ENCODE data around the gene C17orf50. TPM values are rescaled to one million over a fixed set of nuclear protein-coding genes. Genes with fewer than 3 reads are reported as not detected.

The C17orf50 gene
- polyA plus RNA-seq, 2 of the 4 experiments (the other 2 are of a cell fraction): 0.19 to 0.22 TPM

- FAIRE-seq: no peak
- Histone ChIP-seq H3K9me3 (no peaks in the 10 kb centered on the region), H3K4me3 (no peak overlapping the region), H3K27ac (no peak overlapping the region), H3K4me1 (peaks cover 41% of the 10 kb centered on the region), H3K4me2 (no peak overlapping the region)
- peak in 1 of 2 experiments; percentile 30; a peak in 1 of 6 replicates for ATAC-seq
- DNase-seq (ENCODE audit: low read depth in 1 of 2, low spot score in 1 of 2): no peak
- ChIA-PET CTCF (interaction anchor here (1.7 to 43.9 kb wide), 3 partner anchors 25 to 168 kb away, joined by 7 to 2039 read pairs (median 1116); partner anchors contain the start of genes C17orf50, GAS2L2, MMP28 and TAF15), POLR2A (interaction anchor here (0.5 to 1.8 kb wide), 3 partner anchors 15 to 110 kb away, joined by 3 to 8 read pairs (median 4); partner anchors contain the start of gene TAF15)
- WGBS (ENCODE audit: missing lambda C conversion rate): 85% methylated on average over 3 of the region's 3 CpGs
- TF ChIP-seq CBX8 (IDR thresholded peaks at IDR 0.05): no peak
- TF ChIP-seq NR3C1 (IDR thresholded peaks at IDR 0.05): no peak
- no peak for TF ChIP-seq JUNB (IDR thresholded peaks at IDR 0.05)
- TF ChIP-seq KDM5A (IDR thresholded peaks at IDR 0.05): no peak
- no peak for TF ChIP-seq PBX3 (IDR thresholded peaks at IDR 0.05)
- no peak for TF ChIP-seq CHD4 (IDR thresholded peaks at IDR 0.05; ENCODE audit: borderline replicate concordance)
These were observed 20.3 kb downstream of the C17orf50 start for GRCh38 chr17:35780950-35781349.

DNA sequence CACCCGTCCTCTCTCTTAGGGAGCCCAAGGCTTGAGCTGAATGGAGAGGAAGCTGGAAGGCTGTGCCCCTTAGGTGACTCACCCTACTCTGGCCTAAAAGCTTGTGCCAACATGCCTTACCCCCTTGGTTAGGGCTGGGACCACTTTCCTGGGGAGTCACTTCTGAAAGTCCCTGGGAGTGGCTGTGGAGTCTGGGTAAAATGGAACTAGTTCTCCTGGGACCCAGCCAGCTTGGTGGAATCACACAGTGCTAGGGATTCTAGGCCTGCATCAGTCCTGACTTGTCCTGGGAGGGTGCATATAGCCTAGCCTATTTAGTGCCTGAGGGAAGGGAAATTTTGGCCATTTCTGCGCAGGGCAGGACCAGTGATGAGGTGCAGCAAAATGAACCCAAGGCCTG is 24.2 kb downstream of the C17orf50 start:
- TF ChIP-seq MAZ (IDR thresholded peaks at IDR 0.05; ENCODE audit: borderline replicate concordance, low read depth, low read length) (no peak), MAX (IDR thresholded peaks at IDR 0.05) (no peak)
- ATAC-seq: no peak
- POLR2A ChIA-PET: interaction anchor here (1.8 to 1.9 kb wide), 2 partner anchors 21 to 24 kb away, joined by 5 to 12 read pairs; partner anchors contain the start of gene TAF15
- peak overlapping the region; percentile 71 to 78; a peak in 5 of 6 replicates for H3K27ac ChIP-seq
- no peak for DNase-seq (ENCODE audit: low read depth in 1 of 2, low spot score in 1 of 2)
- H3K9me3 ChIP-seq: no peaks in the 10 kb centered on the region
- peaks cover 64% of the 10 kb centered on the region for H3K4me1 ChIP-seq
- no peak for FAIRE-seq
- 86% methylated on average over 2 of the region's 2 CpGs for WGBS (ENCODE audit: missing lambda C conversion rate)
- CTCF ChIA-PET: interaction anchor here (1.2 to 43.9 kb wide), 3 partner anchors 21 to 172 kb away, joined by 5 to 2039 read pairs (median 1116); partner anchors contain the start of genes C17orf50, GAS2L2, MMP28 and TAF15
- peak overlapping the region; percentile 64 for H3K4me2 ChIP-seq
- H3K4me3 ChIP-seq: no peak overlapping the region

DNA sequence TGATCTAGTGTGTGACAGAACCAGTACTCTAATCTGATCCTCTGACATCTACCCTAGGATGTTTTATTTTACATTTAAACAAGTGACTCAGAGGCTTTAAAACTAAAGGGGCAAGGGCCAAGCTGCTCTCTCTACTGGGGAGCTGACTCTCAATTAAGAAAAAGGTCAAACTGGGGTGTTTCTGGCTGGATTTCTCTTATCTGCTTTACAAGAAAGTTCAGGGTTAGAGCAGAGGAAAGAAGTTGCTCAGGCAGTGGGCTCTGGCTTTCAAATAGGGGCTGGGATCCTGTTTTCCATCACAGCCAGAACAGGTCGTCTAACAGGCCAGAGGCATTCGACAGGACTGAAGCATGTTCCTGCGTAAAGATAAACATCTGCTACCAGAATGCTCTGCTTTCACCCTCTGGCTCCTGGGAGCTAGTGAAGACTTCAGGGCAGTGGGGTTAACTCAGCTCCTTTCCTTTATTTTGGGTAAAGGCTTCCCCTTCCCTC is 26.3 kb downstream of the C17orf50 start:
- H3K27ac ChIP-seq: peak overlapping the region; percentile 83 to 93
- TF ChIP-seq, protein P1, sequence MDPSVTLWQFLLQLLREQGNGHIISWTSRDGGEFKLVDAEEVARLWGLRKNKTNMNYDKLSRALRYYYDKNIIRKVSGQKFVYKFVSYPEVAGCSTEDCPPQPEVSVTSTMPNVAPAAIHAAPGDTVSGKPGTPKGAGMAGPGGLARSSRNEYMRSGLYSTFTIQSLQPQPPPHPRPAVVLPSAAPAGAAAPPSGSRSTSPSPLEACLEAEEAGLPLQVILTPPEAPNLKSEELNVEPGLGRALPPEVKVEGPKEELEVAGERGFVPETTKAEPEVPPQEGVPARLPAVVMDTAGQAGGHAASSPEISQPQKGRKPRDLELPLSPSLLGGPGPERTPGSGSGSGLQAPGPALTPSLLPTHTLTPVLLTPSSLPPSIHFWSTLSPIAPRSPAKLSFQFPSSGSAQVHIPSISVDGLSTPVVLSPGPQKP (IDR thresholded peaks at IDR 0.05; ENCODE audit: low read depth, low read length): no peak
- TF ChIP-seq JUN (IDR thresholded peaks at IDR 0.05): peak in 1 of 2 experiments; percentile 31; a peak in 1 of 5 replicates
- TF ChIP-seq E2F6 (IDR thresholded peaks at IDR 0.05; ENCODE audit: borderline replicate concordance, low read depth): no peak
- no peak for TF ChIP-seq MYC (IDR thresholded peaks at IDR 0.05; ENCODE audit: borderline replicate concordance, low read length)
- no peak for TF ChIP-seq CHD4 (IDR thresholded peaks at IDR 0.05; ENCODE audit: borderline replicate concordance)
- TF ChIP-seq MAX (IDR thresholded peaks at IDR 0.05): peak; percentile 50; the same call in 1 of the 2 replicates
- TF ChIP-seq GATA3 (IDR thresholded peaks at IDR 0.05; ENCODE audit: borderline replicate concordance): peak; percentile 42; the same call in 1 of the 2 replicates
- H3K4me2 ChIP-seq: peak overlapping the region; percentile 83
- FAIRE-seq (no peak), ATAC-seq (peak in 1 of 2 experiments; percentile 30; a peak in 3 of 6 replicates), DNase-seq (ENCODE audit: low read depth in 1 of 2, low spot score in 1 of 2) (peak in 1 of 2 experiments; percentile 37)
- CTCF ChIA-PET: interaction anchor here (0.6 to 43.9 kb wide), 4 partner anchors 12 to 594 kb away, joined by 3 to 2039 read pairs (median 560); partner anchors contain the start of genes C17orf50, GAS2L2, MMP28 and TAF15
- H3K4me3 ChIP-seq: no peak overlapping the region
- WGBS (ENCODE audit: missing lambda C conversion rate): 7% methylated on average over 3 of the region's 3 CpGs
- no peaks in the 10 kb centered on the region for H3K9me3 ChIP-seq
- POLR2A ChIA-PET: interaction anchor here (3.5 kb wide), 1 partner anchor 22 kb away, joined by 27 read pairs; the partner anchor contains the start of gene TAF15
- peaks cover 77% of the 10 kb centered on the region for H3K4me1 ChIP-seq

Data from A549 (cell line).